NCI-H146 treated with DMSO at 0.1 percent for 48 hours (cell line): ENCODE measurements around the gene MAPK10.

Source experiments
- DNase-seq: peaks from one replicate; lab custom pipeline; 2025; ENCODE audit not compliant: unreplicated experiment; lab: John Stamatoyannopoulos, UW

MAPK10 gene

GRCh38 chr4:86359944-86360478 lies at the start of gene MAPK10:
MAPK10 (minus strand) TSS chr4:86360053.
- DNase-seq: peak; percentile 43

GRCh38 chr4:86403575-86403974 lies 43.7 kb upstream of the MAPK10 start:
- DNase-seq: no peak

GRCh38 chr4:86401826-86402225 lies 42.0 kb upstream of the MAPK10 start:
- DNase-seq: no peak

GRCh38 chr4:86400216-86400615 lies 40.4 kb upstream of the MAPK10 start:
- DNase-seq: no peak

- DNase-seq: no peak
These were observed 38.3 kb upstream of the MAPK10 start for GRCh38 chr4:86398187-86398586.

GRCh38 chr4:86393749-86394148 lies 33.9 kb upstream of the MAPK10 start:
- DNase-seq: no peak

- no peak for DNase-seq
These were observed 29.8 kb upstream of the MAPK10 start for GRCh38 chr4:86389664-86390063.

GRCh38 chr4:86388252-86388651 lies 28.4 kb upstream of the MAPK10 start:
- no peak for DNase-seq

- no peak for DNase-seq
These were observed 27.1 kb upstream of the MAPK10 start for GRCh38 chr4:86386817-86387415.

- no peak for DNase-seq
These were observed 26.3 kb upstream of the MAPK10 start for GRCh38 chr4:86386201-86386600.

GRCh38 chr4:86381431-86381830 lies 21.6 kb upstream of the MAPK10 start:
- DNase-seq: no peak

- peak; percentile 70 for DNase-seq
These were observed 20.4 kb upstream of the MAPK10 start for GRCh38 chr4:86380181-86380724.

- DNase-seq: no peak
These were observed 17.0 kb upstream of the MAPK10 start for GRCh38 chr4:86376850-86377249.

GRCh38 chr4:86368433-86368832 lies 8.6 kb upstream of the MAPK10 start:
- no peak for DNase-seq

GRCh38 chr4:86367577-86367976 lies 7.7 kb upstream of the MAPK10 start:
- DNase-seq: no peak

- no peak for DNase-seq
These were observed 7.1 kb upstream of the MAPK10 start for GRCh38 chr4:86366920-86367319.

- no peak for DNase-seq
These were observed 2.7 kb upstream of the MAPK10 start for GRCh38 chr4:86362510-86362909.

GRCh38 chr4:86358257-86358656 lies 1.6 kb downstream of the MAPK10 start:
- no peak for DNase-seq

- no peak for DNase-seq
These were observed 2.2 kb downstream of the MAPK10 start for GRCh38 chr4:86357608-86358007.

- DNase-seq: no peak
These were observed 3.2 kb downstream of the MAPK10 start for GRCh38 chr4:86356425-86357210.

GRCh38 chr4:86354390-86354789 lies 5.5 kb downstream of the MAPK10 start:
- no peak for DNase-seq

- DNase-seq: no peak
These were observed 13.5 kb downstream of the MAPK10 start for GRCh38 chr4:86346320-86346719.
